Left forelimb (tissue), 1 donor: ENCODE measurements around the gene C22orf15.
"Not testable (repeated sequence)": the region's sequence is repeated elsewhere in the genome, so short reads cannot be mapped to it uniquely, and the experiment has no call there.

Experiments
- DNase-seq: peaks from one replicate; pipeline ENCODE4 v3.0.0-alpha.2; 2018; ENCODE audit warnings: low spot score

The C22orf15 gene, protein sequence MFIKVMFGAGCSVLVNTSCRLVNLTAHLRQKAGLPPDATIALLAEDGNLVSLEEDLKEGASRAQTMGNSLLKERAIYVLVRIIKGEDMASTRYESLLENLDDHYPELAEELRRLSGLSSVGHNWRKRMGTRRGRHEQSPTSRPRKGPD

DNA sequence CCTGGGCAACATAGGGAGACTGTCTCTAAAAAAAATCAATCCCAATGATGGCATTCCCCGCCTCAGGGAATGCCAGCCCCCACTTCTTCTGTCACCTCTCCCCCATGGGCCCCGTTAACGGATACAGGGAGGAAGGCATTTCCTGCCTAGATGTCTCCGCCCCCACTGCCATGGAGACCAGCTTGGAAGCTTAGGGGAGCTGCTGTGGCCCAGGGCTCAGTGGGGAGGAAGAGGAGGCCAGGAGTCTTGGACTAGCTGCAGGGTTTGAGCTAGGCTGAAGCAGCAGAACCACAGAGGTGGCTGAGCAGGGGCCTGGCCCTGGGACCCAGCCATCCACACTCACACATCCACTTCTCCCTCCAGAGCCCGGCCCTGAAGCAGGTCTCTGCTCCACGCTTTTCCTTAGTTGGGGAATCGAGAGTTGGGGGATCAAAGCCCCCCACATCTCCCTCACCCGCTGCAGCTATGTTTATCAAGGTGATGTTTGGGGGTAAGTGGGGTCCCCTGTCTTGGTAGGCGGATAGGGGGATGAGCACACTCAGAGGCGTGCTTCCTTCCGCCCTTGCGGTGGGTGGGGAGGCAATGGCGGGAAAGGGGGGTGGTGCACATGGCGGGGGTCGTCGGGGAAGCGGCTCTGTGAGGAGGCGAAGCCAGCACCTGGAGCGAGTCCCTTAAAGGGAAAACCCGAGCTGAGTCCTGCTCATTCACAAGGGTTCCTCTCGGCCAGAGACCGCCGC lies at the start of gene C22orf15:
Gene C22orf15 (plus strand): TSS at position 149 of the 737 bp plus-strand sequence. CDS start 317 bp downstream, at position 466.
- peak; percentile 66 for DNase-seq

DNA sequence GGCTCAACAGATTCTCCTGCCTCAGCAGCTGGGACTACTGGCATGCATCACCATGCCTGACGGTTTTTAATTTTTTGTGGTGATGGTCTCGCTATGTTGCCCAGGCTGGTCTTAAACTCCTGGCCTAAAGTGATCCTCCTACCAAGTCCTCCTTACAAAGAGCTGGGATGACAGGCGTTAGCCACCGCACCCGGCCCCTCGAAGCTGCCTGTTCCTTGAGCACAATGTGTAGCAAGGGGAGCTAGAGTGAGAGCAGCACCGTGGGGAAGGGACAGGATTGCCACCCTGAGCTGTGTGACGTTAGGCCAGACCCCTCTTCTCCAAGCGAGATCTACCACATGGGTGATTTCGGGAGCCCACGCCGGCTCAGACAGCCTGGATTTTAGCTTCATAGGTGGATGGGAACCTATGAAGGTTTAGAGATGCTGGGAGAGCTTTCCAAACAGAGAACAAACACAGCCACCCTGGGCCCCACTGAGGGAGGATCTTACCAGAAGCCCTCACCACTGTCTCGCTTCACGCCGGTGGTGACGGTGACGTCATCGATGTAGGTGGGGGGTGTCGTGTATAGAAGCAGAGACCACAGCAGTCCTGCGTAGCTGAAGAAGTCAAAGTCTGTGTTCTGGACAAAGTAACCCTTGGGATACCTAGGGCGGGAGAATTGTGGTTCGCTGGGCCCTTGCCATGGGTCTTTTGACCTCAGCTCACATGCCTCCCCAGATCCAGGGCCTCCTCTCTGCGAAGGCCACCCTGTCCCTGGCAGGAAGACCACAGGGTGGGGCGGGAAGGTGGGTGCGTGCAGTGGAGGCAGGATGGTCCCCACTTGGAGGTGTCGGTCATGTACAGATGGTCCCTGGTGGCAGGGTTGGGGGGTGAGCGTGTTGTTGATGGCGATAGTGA lies 48.8 kb upstream of the C22orf15 start:
- no peak for DNase-seq

DNA sequence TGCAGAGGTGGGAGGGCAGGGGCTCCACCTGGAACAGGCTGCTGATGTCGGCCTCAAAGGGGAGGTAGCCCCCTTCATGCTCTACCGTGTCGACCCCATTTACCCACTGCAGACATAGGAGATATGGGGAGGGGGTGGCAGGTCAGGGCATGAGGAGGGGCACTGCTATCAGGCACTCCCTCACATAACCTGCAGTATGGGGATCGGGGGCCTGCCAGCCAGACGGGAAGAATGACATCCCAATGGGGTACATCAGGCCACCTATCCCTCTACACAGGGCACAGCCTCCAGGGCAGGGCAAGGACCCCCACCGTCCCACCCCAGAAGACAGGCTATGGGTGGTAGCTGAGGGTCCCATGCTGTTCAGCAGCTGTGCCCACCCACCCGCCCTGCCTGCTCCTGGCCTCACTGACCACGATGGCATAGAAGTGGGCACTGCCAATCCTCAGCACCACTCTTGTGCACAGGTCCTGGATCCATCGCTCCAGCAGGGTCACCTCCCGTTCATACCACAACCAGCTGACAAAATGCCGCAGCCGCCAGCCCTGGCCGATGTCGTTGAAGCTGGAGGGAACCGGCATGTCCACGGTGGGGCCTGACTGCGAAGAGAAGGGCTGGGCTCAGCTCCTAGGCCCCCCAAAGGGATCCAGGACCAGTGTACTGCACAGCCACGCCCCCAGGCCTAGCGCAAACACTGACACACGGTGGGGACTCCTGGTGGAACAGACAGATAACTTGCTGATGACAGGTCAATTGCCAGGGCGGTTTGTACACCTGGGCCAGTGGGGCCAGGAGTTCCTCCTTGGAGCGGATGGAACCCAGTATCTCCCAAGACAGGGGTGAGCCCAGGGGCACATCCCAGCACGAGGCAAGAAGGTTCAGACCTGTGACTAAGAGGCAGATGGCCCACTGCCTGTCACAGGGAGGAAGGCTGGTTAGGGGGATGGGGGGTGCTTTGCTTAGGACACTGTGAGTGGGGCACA lies 47.9 kb upstream of the C22orf15 start:
- DNase-seq = no peak

DNA sequence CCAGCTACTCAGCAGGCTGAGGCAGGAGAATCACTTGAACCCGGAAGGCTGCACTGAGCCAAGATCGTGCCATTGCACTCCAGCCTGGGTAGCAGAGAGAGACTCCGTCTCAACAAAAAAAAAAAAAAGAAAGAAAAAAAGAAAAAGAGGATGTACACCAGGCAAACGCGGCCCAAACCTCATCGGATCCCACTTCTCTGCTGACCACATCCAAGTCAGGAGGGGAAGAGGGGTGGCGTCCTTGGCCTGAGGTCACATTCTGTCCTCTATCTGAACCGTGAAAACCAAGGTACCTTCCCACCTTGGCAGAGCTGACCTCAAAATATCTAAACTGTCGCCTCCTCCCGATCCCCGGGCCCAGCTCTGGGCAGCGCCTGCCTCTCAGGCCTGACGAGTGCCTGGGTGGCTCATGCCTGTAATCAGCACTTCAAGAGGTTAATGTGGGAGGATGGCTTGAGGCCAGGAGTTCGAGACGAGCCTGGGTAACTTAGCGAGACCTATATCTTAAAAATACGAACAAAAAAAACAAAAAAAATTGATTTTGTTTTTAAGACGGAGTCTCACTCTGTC lies 46.9 kb upstream of the C22orf15 start:
- DNase-seq = no peak

DNA sequence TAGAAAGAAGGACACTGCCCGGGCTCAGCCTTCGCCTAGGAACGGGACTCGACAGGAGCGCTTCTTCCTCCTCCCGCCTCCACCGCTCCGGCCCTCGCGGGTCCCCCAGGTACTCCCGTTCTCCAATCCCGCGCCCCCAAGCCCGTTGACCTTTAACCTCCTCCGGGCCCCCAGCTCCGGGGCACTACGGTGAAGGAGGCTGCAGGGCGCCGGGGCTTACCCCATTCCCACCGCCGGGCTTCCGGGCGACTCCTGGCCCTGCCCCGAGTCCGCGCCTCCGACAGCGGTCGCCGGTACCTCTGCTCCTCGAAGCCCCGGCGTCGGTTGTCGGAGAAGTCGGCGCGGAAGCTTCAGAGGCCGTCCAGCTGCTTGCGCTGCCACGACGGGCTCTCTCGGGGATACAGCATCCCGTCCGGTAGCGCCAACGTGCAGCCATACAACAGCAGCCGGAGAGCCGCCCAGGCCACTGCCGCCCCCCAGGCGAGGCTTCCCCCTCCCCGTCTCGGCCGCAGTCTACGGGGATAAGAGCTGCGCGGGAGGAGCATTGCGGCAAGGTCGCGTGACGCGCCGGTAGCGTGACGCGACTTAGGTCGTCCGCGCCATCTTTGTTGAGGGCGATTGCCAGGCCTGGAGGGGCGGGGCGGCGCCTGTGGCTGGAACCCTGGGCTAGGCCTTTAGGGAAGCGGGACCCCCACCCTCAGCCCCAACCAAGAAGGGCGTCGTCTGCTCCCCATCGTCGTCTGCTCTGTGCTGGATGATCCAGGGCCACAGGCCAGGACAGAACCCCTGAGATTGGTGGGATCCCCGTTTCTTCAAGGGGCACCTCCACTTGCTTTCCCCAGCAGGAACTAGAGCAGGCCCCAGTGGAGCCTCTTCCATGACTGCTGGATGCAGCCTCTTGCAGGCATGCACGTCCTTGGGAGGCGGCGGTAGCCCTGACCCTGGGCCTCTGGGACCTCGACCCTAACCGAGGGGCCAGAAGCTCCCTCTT lies 45.7 kb upstream of the C22orf15 start:
- DNase-seq = peak; percentile 91

DNA sequence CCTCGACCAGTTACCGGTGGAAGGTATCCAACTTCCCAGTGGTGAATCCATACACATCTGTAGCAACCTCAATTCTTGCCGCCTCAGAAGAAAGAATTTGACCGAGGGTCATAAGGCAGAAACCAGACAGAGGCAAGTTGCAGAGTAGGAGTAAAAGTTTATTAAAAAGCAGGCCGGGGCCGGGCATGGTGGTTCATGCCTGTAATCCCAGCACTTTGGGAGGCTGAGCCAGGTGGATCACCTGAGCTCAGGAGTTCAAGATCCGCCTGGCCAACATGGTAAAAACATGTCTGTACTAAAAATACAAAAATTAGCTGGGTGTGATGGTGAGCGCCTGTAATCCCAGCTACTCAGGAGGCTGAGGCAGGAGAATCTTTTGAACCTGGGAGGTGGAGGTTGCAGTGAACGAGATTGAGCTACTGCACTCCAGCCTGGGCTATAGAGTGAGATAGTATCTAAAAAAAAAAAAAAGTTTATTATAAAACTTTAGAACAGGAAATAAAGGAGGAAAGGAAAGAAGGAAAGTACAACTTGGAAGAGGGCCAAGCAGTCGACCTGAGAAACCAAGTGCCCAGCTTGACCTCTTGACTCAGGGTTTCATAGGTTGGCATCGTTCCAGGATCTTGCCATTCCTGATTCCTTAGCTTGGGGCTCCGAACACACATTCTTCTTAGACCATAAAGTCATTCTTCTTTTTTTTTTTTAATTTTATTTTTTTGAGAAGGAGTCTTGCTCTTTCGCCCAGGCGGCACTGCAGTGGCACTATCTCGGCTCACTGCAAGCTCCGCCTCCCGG lies 44.2 kb upstream of the C22orf15 start:
- DNase-seq = no peak

DNA sequence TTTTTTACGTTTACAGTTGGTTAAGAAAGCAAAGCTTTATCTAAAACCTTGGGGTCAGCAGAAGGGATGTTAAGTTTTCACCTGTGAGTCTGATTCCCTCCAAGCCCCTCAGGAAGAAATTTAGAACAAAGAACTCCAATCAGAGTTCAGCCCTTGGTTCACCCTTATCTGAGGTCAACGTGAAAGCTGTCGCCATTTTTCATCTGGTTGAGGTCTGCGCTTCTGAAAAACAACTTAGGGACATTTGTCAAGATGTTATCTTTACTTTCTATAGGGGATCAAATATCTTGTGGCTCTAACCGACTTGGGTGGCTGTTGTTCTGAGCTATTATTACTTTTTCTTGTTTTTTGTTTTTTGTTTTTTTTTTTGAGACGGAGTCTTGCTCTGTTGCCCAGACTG lies 41.9 kb upstream of the C22orf15 start:
- no peak for DNase-seq

DNA sequence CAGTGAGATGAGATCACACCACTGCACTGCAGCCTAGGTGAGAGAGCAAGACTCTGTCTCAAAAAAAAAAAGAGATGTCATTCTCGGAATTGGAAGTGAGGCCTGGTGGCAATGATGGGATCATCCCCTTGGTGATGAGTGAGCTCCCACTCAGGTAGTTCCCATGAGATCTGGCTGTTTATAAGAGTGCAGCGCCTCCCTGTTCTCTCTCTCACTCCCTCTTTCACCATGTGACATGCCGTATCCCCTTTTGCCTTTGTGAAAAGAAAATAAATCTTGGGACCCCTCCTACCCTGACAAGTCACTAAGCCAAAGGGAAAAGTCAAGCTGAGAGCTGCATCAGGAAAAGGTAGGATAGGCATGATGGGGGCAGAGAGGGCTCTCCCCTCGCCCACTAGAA lies 40.6 kb upstream of the C22orf15 start:
- no peak for DNase-seq

DNA sequence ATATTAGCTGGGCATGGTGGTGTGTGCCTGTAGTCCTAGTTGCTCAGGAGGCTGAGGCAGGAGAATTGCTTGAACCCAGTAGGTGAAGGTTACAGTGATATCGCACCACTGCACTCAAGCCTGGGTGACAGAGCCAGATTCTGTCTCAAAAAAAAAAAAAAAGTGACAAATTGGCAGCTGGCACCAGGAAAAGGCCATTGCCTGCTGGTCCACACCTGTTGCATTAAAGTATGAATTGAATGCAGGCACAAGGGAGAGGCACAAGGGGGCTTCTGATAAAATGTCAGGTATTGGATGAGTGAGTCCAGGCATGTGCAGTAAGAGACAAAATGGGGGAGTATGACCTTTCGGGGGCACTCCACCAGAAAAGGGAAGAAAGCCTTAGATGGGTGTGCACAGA lies 40.1 kb upstream of the C22orf15 start:
- no peak for DNase-seq

DNA sequence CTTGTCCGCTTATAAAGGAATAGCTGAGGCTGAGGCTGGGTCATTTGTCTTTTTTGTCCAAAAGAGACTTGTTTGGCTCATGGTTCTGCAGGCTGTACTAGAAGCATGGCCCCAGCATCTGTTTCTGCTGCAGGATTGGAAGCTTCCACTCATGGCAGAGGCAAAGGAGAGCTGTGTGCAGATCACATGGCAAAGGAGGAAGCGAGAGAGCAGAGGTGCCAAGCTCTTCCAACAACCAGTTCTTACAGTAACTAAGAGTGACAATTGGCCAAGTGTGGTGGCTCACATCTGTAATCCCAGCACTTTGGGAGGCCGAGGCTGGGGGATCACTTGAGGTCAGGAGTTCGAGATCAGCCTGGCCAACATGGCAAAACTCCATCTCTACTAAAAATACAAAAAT lies 34.7 kb upstream of the C22orf15 start:
- not testable (repeated sequence) for DNase-seq

DNA sequence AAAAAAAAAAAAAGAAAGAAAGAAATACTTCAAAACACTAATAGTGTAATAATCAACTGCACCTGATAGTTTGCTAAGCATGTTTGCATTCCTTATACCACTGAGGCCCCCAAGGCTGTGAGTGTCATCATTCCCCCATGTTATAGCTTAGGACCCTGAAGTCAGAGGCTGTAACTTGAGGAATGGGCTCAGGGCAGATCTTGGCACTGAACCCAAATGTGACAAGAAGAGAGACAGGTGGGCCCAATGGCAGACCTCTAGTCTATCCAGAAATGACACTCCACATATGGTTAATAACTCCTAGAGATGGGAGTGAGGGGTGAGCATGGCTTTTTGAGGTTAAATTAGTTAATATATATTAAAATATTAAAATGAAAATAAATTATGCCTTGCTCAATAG lies 25.1 kb upstream of the C22orf15 start:
- no peak for DNase-seq

DNA sequence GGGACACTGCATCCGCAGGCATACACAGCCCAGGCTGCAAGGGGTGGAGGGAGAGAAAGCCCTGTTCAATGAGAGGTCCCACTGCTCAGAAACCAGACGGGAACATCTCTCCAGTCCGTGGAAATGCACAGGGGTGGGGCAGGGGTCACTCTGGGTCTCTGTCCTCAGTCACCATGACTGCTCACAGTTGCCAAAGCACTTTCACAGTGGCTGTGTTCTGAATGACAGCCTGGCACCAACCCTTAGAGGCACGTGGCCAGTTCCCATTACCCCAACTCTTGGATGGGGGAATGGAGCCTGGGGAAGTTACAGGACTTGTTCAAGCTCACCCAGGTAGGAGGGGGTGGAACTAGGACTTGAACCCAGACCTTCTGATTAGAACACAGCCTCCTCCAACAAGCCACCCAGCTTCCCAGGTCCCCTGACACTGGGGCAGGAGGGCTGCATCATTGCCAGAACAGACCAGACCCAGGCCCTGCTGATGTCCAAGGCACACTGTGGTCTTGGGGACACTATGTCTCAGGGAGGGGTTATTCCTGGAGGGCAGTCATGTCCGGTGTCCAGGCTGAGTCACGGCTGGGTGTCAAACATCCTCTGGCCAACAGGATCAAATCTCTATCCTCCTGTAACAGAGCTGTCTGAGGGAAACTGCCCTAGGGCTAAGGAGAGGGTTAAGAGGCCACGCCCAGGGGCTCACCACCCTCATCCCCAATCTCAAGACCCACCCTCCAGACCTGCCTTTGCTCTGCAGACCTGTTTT lies 20.1 kb upstream of the C22orf15 start:
- DNase-seq = no peak

DNA sequence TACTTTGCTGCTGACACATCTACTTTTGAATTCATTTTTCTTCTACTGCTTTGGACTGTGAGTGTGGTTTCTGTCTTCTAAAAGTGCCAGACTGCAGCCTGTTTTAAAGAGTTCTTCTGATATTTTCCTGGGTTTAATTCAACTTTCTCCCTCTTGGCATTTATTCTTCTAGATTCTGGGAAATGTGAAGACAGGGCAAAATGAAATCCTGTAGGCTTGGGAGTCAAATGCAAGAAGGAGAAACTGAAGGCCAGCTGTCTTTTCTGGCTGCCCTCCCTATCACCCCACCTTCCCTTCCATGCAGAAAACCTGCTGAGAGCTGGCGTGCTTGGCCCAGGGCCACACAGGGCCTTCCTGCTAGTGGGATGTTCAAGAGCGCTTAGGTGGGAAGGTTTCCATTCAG lies 19.5 kb upstream of the C22orf15 start:
- no peak for DNase-seq

DNA sequence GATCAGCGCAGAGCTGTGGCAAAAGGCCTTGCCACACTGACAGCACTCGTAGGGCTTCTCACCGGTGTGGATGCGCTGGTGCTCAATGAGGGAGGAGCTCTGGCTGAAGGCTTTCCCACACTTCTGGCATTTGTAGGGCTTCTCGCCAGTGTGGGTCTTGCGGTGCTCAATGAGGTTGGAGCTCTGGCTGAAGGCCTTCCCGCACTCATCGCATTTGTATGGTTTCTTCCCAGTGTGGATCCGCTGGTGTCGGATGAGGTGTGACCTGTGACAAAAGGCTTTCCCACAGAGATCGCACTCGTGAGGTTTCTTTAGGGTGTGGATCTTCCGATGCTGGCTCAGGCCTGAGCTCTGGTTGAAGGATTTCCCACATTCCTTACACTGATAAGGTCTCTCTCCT lies 18.8 kb upstream of the C22orf15 start:
- DNase-seq = no peak

DNA sequence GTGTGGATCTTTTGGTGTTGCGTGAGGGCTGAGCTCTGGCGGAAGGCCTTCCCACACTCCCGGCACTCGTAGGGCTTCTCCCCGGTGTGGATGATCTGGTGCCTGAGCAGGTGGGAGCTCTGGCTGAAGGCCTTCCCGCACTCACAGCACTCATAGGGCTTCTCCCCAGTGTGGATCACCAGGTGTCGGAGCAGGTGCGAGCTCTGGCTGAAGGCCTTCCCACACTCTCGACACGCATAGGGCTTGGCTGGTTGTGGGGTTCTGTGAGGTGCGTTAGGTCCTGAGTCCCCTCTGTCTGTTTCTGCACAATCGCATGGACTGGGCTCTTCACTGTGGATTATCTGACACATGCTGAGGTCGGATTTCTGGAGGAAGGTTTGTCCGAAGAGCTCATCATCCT lies 18.3 kb upstream of the C22orf15 start:
- DNase-seq = no peak

DNA sequence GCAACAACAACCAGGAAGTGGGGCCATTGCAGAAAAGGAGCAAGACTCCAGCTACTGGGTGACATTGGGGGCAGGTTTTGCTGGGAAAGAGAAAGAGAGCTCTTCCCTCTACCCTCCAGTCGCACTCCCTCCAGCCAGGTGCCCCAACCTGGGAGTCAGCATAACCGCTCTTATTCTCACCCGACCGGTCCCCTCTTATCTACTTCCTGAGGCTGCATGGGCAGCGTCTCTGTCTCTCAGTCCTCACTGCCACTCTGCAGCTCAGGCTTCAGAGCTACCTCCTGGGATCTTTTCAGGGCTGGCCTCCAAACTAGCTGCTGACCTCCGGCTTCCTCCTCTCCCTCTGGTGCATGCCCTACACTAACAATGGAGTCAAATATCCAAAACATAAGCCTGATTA lies 17.0 kb upstream of the C22orf15 start:
- DNase-seq = no peak

DNA sequence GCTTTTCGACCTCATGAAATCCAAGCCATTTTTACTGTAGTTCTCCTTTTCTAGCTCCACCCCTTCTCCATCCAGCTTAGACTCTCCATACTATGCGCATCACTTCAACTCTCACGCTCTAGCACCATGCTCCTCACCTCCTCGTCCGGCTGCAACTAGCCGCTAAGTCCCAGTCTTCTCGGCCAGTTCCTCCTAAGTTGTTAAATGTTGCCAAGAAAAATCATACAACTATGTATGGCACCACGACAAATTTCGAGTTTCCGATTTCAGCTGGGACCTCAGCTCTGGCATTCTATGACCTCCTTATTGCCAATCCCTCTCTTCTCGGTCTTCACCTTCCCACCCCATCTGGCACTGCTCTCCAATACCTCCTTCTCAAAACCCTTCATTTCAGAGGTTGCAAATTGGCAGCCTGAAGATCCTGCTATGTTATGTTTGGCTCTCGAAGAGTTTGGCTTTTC lies 12.9 kb upstream of the C22orf15 start:
- no peak for DNase-seq

DNA sequence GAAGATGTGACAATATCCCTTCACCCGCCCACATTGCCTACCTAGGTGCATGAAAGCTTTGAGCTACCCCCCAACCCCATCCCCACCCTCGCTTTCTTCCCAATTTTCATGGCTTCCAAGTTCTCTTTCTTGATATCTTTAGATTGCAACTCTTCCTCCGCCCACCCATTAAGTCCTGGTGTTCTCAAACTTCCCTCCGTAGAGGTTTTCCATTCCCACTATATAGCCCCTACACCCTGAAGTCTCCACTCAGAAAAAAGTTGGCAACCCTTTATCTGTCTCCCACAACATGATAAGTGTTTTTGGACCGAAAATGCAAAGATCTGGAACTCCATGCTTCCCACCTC lies 12.4 kb upstream of the C22orf15 start:
- no peak for DNase-seq
